ENCODE measurements around the gene ASB3.

GRCh38 chr2:53770264-53770663 lies 16.5 kb downstream of the ASB3 start:
- no peak for TF ChIP-seq CTCF (IDR thresholded peaks at IDR 0.05; ENCODE audit: low read depth, low read length, missing input control)
- no peak for TF ChIP-seq EGR1 (IDR thresholded peaks at IDR 0.05; ENCODE audit: low read depth in 2 of 2)
- TF ChIP-seq RAD21 (IDR thresholded peaks at IDR 0.05) = no peak
- TF ChIP-seq ATF3 (IDR thresholded peaks at IDR 0.05) = no peak
- TF ChIP-seq TAF1 (conservative IDR thresholded peaks at IDR 0.05) = no peak
- TF ChIP-seq GABPA (IDR thresholded peaks at IDR 0.05 in 1 of 2, conservative IDR thresholded peaks at IDR 0.05 in 1 of 2) = no peak
- no peak for TF ChIP-seq YY1 (IDR thresholded peaks at IDR 0.05)
- TF ChIP-seq REST (IDR thresholded peaks at IDR 0.05) = no peak
- no peak for TF ChIP-seq JUND (IDR thresholded peaks at IDR 0.05)
- TF ChIP-seq, protein P1, sequence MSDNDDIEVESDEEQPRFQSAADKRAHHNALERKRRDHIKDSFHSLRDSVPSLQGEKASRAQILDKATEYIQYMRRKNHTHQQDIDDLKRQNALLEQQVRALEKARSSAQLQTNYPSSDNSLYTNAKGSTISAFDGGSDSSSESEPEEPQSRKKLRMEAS (IDR thresholded peaks at IDR 0.05) = no peak
- TF ChIP-seq FOXA1 (IDR thresholded peaks at IDR 0.05) = no peak
- TF ChIP-seq RXRA (IDR thresholded peaks at IDR 0.05) = no peak
- no peak for TF ChIP-seq HNF4G (IDR thresholded peaks at IDR 0.05)
